ENCODE measurements around the gene IQCN.

DNA sequence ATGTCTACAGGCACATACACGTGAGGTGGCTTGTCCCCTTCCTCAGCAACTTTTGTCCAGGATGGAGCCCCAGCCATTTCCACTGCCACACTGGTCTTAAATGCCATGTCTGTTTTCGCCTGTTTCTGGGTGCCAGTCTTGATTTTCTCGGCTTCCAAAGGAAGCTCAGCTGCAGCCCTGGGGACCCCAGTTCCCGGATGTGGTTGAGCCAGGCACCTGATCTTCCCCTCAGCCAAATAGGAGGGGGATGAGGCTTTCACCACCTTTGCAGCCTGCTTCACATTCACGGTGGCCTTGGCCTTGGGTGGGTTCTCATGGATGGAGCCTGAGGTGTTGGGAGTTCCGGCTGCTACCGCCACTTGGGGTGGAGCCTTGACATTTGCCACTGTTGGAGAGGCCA is 8.7 kb downstream of the IQCN start:
- no peak for TF ChIP-seq EZH2 (IDR thresholded peaks at IDR 0.05; ENCODE audit: low read length)
- TF ChIP-seq, protein P1, sequence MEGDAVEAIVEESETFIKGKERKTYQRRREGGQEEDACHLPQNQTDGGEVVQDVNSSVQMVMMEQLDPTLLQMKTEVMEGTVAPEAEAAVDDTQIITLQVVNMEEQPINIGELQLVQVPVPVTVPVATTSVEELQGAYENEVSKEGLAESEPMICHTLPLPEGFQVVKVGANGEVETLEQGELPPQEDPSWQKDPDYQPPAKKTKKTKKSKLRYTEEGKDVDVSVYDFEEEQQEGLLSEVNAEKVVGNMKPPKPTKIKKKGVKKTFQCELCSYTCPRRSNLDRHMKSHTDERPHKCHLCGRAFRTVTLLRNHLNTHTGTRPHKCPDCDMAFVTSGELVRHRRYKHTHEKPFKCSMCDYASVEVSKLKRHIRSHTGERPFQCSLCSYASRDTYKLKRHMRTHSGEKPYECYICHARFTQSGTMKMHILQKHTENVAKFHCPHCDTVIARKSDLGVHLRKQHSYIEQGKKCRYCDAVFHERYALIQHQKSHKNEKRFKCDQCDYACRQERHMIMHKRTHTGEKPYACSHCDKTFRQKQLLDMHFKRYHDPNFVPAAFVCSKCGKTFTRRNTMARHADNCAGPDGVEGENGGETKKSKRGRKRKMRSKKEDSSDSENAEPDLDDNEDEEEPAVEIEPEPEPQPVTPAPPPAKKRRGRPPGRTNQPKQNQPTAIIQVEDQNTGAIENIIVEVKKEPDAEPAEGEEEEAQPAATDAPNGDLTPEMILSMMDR (optimal IDR thresholded peaks at IDR 0.05 in 1 of 3, IDR thresholded peaks at IDR 0.05 in 1 of 3, conservative IDR thresholded peaks at IDR 0.05 in 1 of 3; ENCODE audit: extremely low read depth in 1 of 3, insufficient read depth in 2 of 3, low read length in 3 of 3): no peak
